Smooth muscle cell (in vitro differentiated cells): Measurements from ENCODE around the gene HLA-DPB1. TPM values are rescaled to one million over a fixed set of nuclear protein-coding genes. Genes with fewer than 3 reads are reported as not detected.

ENCODE experiments used
- DNase-seq: peaks from one replicate; lab custom pipeline; 2025; ENCODE audit not compliant: unreplicated experiment; lab: John Stamatoyannopoulos, UW
- H2AFZ ChIP-seq: fragments of 200-600 bp; sonication (generic); 2 replicates; pipeline ENCODE4 v1.6.0; 2016; ENCODE audit warnings: antibody characterized with exemption, low read depth, mild to moderate bottlenecking
- H3F3A ChIP-seq: fragments of 200-600 bp; sonication (generic); 2 replicates; pipeline ENCODE4 v1.6.0; 2017; ENCODE audit warnings: antibody characterized with exemption, low read depth
- H3K27ac ChIP-seq: fragments of 200-600 bp; sonication (generic); 2 replicates; pipeline ENCODE4 v1.5.1; 2016; ENCODE audit warnings: low read depth, mild to moderate bottlenecking
- H3K27me3 ChIP-seq: fragments of 200-600 bp; sonication (generic); 2 replicates; pipeline ENCODE4 v1.6.1; 2016; ENCODE audit warnings: low read depth, mild to moderate bottlenecking
- H3K36me3 ChIP-seq: fragments of 200-600 bp; sonication (generic); 2 replicates; pipeline ENCODE4 v1.5.1; 2016; ENCODE audit warnings: low read depth
- H3K4me1 ChIP-seq: fragments of 200-600 bp; sonication (generic); 2 replicates; pipeline ENCODE4 v1.5.1; 2016; ENCODE audit warnings: low read depth
- H3K4me2 ChIP-seq: fragments of 200-600 bp; sonication (generic); 2 replicates; pipeline ENCODE4 v1.6.0; 2016; ENCODE audit warnings: mild to moderate bottlenecking
- H3K4me3 ChIP-seq: fragments of 200-600 bp; sonication (generic); 2 replicates; pipeline ENCODE4 v1.5.1; 2016; ENCODE audit warnings: mild to moderate bottlenecking
- H3K79me2 ChIP-seq: fragments of 200-600 bp; sonication (generic); 2 replicates; pipeline ENCODE4 v1.6.0; 2016; ENCODE audit warnings: low read depth, mild to moderate bottlenecking
- H3K9ac ChIP-seq: fragments of 200-600 bp; sonication (generic); 2 replicates; pipeline ENCODE4 v1.6.0; 2016; ENCODE audit warnings: low read depth
- H3K9me3 ChIP-seq: fragments of 200-600 bp; sonication (generic); replicated peaks from 2 replicates; pipeline ENCODE4 v1.5.1; 2016; ENCODE audit warnings: low read depth
- H4K20me1 ChIP-seq: fragments of 200-600 bp; sonication (generic); 2 replicates; pipeline ENCODE4 v1.6.0; 2016; ENCODE audit warnings: low read depth
- whole genome bisulfite sequencing: methylation state at CpG from one replicate; pipeline ENCODE4 v1.1.7; 2016; ENCODE audit warnings: low lambda C conversion rate; 5-methylcytosine and 5-hydroxymethylcytosine counted together
- polyA plus RNA-seq: library from polyadenylated mRNA; unstranded; fragments of >200 nt; fragmentation: Nextera tagmentation; extraction: Ambion mirVana; gene quantifications from 2 replicates; pipeline ENCODE4 v1.2.1, GENCODE V29; 2016
- total RNA-seq: library from RNA; depleted of rRNA; stranded (reverse); fragments of >200 nt; gene quantifications from 2 replicates; pipeline ENCODE4 v1.2.3, GENCODE V29; 2014
- TF ChIP-seq, protein P1 (sequence below): fragments of 200-600 bp; sonication (generic); IDR thresholded peaks from 2 replicates; pipeline ENCODE4 v1.5.1; 2017; ENCODE audit warnings: borderline replicate concordance, mild to moderate bottlenecking, antibody characterized with exemption; ENCODE audit not compliant: insufficient read depth, poor library complexity, severe bottlenecking

HLA-DPB1 gene
- total and polyA plus RNA-seq, 2 experiments from 2014 or later, result 14.8 to 19.4 TPM

- TF ChIP-seq, protein P1, sequence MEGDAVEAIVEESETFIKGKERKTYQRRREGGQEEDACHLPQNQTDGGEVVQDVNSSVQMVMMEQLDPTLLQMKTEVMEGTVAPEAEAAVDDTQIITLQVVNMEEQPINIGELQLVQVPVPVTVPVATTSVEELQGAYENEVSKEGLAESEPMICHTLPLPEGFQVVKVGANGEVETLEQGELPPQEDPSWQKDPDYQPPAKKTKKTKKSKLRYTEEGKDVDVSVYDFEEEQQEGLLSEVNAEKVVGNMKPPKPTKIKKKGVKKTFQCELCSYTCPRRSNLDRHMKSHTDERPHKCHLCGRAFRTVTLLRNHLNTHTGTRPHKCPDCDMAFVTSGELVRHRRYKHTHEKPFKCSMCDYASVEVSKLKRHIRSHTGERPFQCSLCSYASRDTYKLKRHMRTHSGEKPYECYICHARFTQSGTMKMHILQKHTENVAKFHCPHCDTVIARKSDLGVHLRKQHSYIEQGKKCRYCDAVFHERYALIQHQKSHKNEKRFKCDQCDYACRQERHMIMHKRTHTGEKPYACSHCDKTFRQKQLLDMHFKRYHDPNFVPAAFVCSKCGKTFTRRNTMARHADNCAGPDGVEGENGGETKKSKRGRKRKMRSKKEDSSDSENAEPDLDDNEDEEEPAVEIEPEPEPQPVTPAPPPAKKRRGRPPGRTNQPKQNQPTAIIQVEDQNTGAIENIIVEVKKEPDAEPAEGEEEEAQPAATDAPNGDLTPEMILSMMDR, result no peak
- H3K79me2 ChIP-seq, result no peaks in the 10 kb centered on the region
- H3K27me3 ChIP-seq, result peaks cover 34% of the 10 kb centered on the region
- H3K9ac ChIP-seq, result no peak overlapping the region
- no peak overlapping the region for H3K4me2 ChIP-seq
- no peaks in the 10 kb centered on the region for H3F3A ChIP-seq
- no peak overlapping the region for H2AFZ ChIP-seq
- H3K36me3 ChIP-seq, result no peaks in the 10 kb centered on the region
- WGBS, result 54% methylated on average over 3 of the region's 3 CpGs
- H3K4me3 ChIP-seq, result no peak overlapping the region
- no peaks in the 10 kb centered on the region for H3K9me3 ChIP-seq
- no peak for DNase-seq
- H3K4me1 ChIP-seq, result no peaks in the 10 kb centered on the region
- no peaks in the 10 kb centered on the region for H4K20me1 ChIP-seq
- no peak overlapping the region for H3K27ac ChIP-seq
These were observed 44.2 kb downstream of the HLA-DPB1 start for GRCh38 chr6:33120001-33120400.

- Histone ChIP-seq H3K79me2 (no peaks in the 10 kb centered on the region), H3K27me3 (peaks cover 3% of the 10 kb centered on the region), H3K9me3 (no peaks in the 10 kb centered on the region), H3K27ac (no peak overlapping the region), H3K4me1 (no peaks in the 10 kb centered on the region), H3K4me3 (no peak overlapping the region), H3K9ac (no peak overlapping the region), H2AFZ (no peak overlapping the region), H4K20me1 (no peaks in the 10 kb centered on the region), H3K36me3 (no peaks in the 10 kb centered on the region), H3K4me2 (no peak overlapping the region), H3F3A (no peaks in the 10 kb centered on the region)
- TF ChIP-seq, protein P1, result no peak
- DNase-seq, result no peak
- WGBS, result 84% methylated on average over 6 of the region's 6 CpGs
These were observed 47.4 kb downstream of the HLA-DPB1 start for GRCh38 chr6:33123181-33123580.

DNA sequence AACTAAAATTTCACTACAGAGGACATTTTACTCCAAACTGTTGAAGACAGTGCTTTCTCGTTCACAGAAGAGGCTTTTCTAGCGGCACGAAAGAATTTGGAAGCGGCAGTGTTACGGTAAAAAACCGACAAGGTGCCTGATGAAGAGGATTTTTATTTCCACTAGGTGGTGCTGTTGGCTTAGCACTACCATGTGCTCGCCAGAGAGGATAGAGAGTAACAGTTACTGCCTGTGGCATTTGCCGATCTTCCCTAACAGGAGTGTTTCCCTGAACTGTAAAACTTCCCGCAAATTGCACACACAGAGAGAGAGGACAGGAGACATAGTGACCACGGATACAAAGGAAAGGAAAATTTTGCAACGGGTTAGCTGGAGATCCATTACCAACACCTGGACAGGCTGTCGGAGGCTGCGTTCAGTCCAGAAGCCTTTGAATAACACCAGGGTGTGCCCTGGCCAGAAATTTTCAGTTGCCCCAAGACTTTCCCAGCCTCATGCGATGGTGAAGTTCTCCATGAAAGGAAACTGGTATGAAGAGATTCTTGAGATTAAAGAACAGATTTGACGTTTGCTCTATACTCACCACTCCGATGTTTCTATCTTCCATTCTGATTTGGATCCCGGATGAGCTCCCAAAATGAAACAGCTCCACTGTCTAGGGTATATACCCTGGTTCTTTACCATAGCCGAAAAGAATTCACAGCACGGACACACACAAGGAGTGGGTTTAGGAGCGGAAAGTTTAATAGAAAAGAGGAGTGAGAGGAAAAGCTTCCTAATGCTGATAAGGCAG lies 48.1 kb downstream of the HLA-DPB1 start:
- TF ChIP-seq, protein P1, result peak; percentile 43
- 71% methylated on average over 20 of the region's 20 CpGs for WGBS
- DNase-seq, result no peak

GRCh38 chr6:33124525-33124901 lies 48.7 kb downstream of the HLA-DPB1 start:
- no peaks in the 10 kb centered on the region for H3F3A ChIP-seq
- no peaks in the 10 kb centered on the region for H3K9me3 ChIP-seq
- H4K20me1 ChIP-seq, result no peaks in the 10 kb centered on the region
- H3K36me3 ChIP-seq, result no peaks in the 10 kb centered on the region
- no peak for DNase-seq
- 66% methylated on average over 4 of the region's 4 CpGs for WGBS
- H3K4me1 ChIP-seq, result no peaks in the 10 kb centered on the region
- no peak overlapping the region for H3K9ac ChIP-seq
- no peaks in the 10 kb centered on the region for H3K79me2 ChIP-seq
- H3K4me2 ChIP-seq, result no peak overlapping the region
- no peak overlapping the region for H3K27ac ChIP-seq
- H3K27me3 ChIP-seq, result peaks cover 6% of the 10 kb centered on the region
- no peak overlapping the region for H2AFZ ChIP-seq
- no peak overlapping the region for H3K4me3 ChIP-seq
- TF ChIP-seq, protein P1, result no peak

More for the DNA sequence above, 48.1 kb downstream of the HLA-DPB1 start:
- H3K9ac ChIP-seq, result no peak overlapping the region
- H2AFZ ChIP-seq, result no peak overlapping the region
- H3K27ac ChIP-seq, result no peak overlapping the region
- no peak overlapping the region for H3K4me2 ChIP-seq
- no peaks in the 10 kb centered on the region for H3K79me2 ChIP-seq
- no peaks in the 10 kb centered on the region for H3K9me3 ChIP-seq
- H4K20me1 ChIP-seq, result no peaks in the 10 kb centered on the region
- H3K27me3 ChIP-seq, result peaks cover under 1% of the 10 kb centered on the region
- no peaks in the 10 kb centered on the region for H3F3A ChIP-seq
- no peak overlapping the region for H3K4me3 ChIP-seq
- no peaks in the 10 kb centered on the region for H3K36me3 ChIP-seq
- no peaks in the 10 kb centered on the region for H3K4me1 ChIP-seq
